Transverse colon (tissue), 4 donors: ENCODE results near the gene CFAP61. TPM values are rescaled to one million over a fixed set of nuclear protein-coding genes. Genes with fewer than 3 reads are reported as not detected.

Experiments used
- DNase-seq: peaks from one replicate; pipeline ENCODE4 v3.0.0-alpha.2; 2019
- H3K27ac ChIP-seq, 4 donors: fragments of 200-600 bp; sonication (generic); 2 replicates each; pipeline ENCODE4 v1.5.1; 2016 to 2018; ENCODE audit warnings: inconsistent platforms in 4 of 4
- H3K27me3 ChIP-seq: fragments of 200-600 bp; sonication (generic); 2 replicates; pipeline ENCODE4 v1.5.1; 2017; ENCODE audit warnings: inconsistent platforms
- H3K36me3 ChIP-seq, 4 donors: fragments of 200-600 bp; sonication (generic); 2 replicates each; pipeline ENCODE4 v1.5.1; 2017 to 2019; ENCODE audit warnings: inconsistent platforms in 4 of 4
- H3K4me1 ChIP-seq, 4 donors: fragments of 200-600 bp; sonication (generic); 2 replicates each; pipeline ENCODE4 v1.5.1; 2017 to 2020; ENCODE audit warnings: inconsistent platforms in 4 of 4
- H3K4me3 ChIP-seq, 4 donors: fragments of 200-600 bp; sonication (generic); 1 replicate in 1 of 4; 2 replicates in 3 of 4; pipeline versions ENCODE4 v1.5.1 to v1.6.1; 2017 to 2019; ENCODE audit warnings: inconsistent platforms in 4 of 4
- H3K9me3 ChIP-seq, 2 donors: fragments of 200-600 bp; sonication (generic); 2 replicates each; pipeline ENCODE4 v1.5.1; 2017 to 2019; ENCODE audit warnings: inconsistent platforms in 2 of 2
- CTCF ChIP-seq, 5 experiments: fragments of 200-600 bp in 3 of 5; fragments of 450-650 bp in 2 of 5; sonication (generic) in 3 of 5; IDR thresholded peaks; 1 replicate in 2 of 5; 2 replicates in 3 of 5; pipeline ENCODE4 v1.5.1; 2016 to 2017; ENCODE audit warnings: antibody characterized with exemption in 5 of 5, inconsistent platforms in 3 of 5, mild to moderate bottlenecking in 2 of 5, moderate library complexity in 1 of 5
- EP300 ChIP-seq: sonication (generic); formaldehyde crosslinking; IDR thresholded peaks from one replicate; pipeline ENCODE4 v1.6.1; 2017; ENCODE audit warnings: antibody characterized with exemption, low read depth
- POLR2A ChIP-seq: fragments of 450-650 bp; IDR thresholded peaks from one replicate; pipeline ENCODE4 v1.6.1; 2016; ENCODE audit warnings: antibody characterized with exemption, mild to moderate bottlenecking, moderate library complexity
- POLR2AphosphoS5 ChIP-seq, 3 donors: sonication (generic); formaldehyde crosslinking; IDR thresholded peaks; one replicate each; pipeline ENCODE4 v1.6.1; 2016; ENCODE audit warnings: antibody characterized with exemption in 3 of 3
- WGBS, 2 donors: methylation state at CpG; one replicate each; pipeline ENCODE4 v1.1.5; 2018; ENCODE audit warnings: low coverage in 1 of 2; 5-methylcytosine and 5-hydroxymethylcytosine counted together
- in situ Hi-C, 4 donors: fragments of 200-750 bp; cut with MboI; loops; one replicate each; pipeline versions ENCODE4 v1.15.0 to v1.15.1; 2017; ENCODE audit warnings: low sequenced_read_pairs in 3 of 4, low pct_ligation_motif_present in 1 of 4, low pct_unique_long_range_greater_than_20kb in 1 of 4
- intact Hi-C: fragments of 100-400 bp; cut with DNase I; formaldehyde crosslinking; loops from one replicate; pipeline ENCODE4 v1.15.1; 2023; ENCODE audit warnings: low total_unique reads
- total RNA-seq, 4 donors: library from RNA; depleted of rRNA; stranded (reverse); fragments of >200 nt; gene quantifications; one replicate each; pipeline ENCODE4 v1.1.0, GENCODE V29; 2016

CFAP61 gene
- total RNA-seq, 4 donors from 2014 or later: 0.27 TPM; not detected in 3

GRCh38 chr20:20219016-20219415, 166.7 kb downstream of the CFAP61 start:
- H3K9me3 ChIP-seq: no peaks in the 10 kb centered on the region
- H3K4me1 ChIP-seq: no peaks in the 10 kb centered on the region
- DNase-seq: no peak
- TF ChIP-seq POLR2AphosphoS5 (IDR thresholded peaks at IDR 0.05) (no peak), POLR2A (no peak), EP300 (no peak), CTCF (IDR thresholded peaks at IDR 0.05) (no peak)
- H3K27me3 ChIP-seq: peaks cover 10% of the 10 kb centered on the region
- in situ Hi-C loops: no loop called here
- H3K36me3 ChIP-seq: no peaks in the 10 kb centered on the region
- H3K4me3 ChIP-seq: no peak overlapping the region
- intact Hi-C loops: no loop called here
- H3K27ac ChIP-seq: no peak overlapping the region
- WGBS, 2 donors: 89 to 91% methylated on average over 2 of the region's 2 CpGs

GRCh38 chr20:20220134-20220533, 167.8 kb downstream of the CFAP61 start:
- H3K36me3 ChIP-seq: no peaks in the 10 kb centered on the region
- no peak overlapping the region for H3K4me3 ChIP-seq
- H3K27ac ChIP-seq: no peak overlapping the region
- TF ChIP-seq CTCF (IDR thresholded peaks at IDR 0.05) (no peak), EP300 (no peak), POLR2A (no peak), POLR2AphosphoS5 (IDR thresholded peaks at IDR 0.05) (no peak)
- DNase-seq: no peak
- H3K4me1 ChIP-seq: no peaks in the 10 kb centered on the region
- WGBS, 2 donors: 60 to 82% methylated on average over 1 to 5 of the region's 5 CpGs
- intact Hi-C loops (no loop called here), in situ Hi-C loops (no loop called here)
- no peaks in the 10 kb centered on the region for H3K9me3 ChIP-seq
- H3K27me3 ChIP-seq: peaks cover 5% of the 10 kb centered on the region

GRCh38 chr20:20223981-20224380, 171.6 kb downstream of the CFAP61 start:
- TF ChIP-seq POLR2A (no peak), CTCF (IDR thresholded peaks at IDR 0.05) (no peak), EP300 (no peak), POLR2AphosphoS5 (IDR thresholded peaks at IDR 0.05) (no peak)
- Histone ChIP-seq H3K36me3 (no peaks in the 10 kb centered on the region), H3K27ac (no peak overlapping the region), H3K4me3 (no peak overlapping the region), H3K4me1 (no peaks in the 10 kb centered on the region), H3K27me3 (peaks cover 5% of the 10 kb centered on the region), H3K9me3 (no peaks in the 10 kb centered on the region)
- in situ Hi-C loops: no loop called here
- no peak for DNase-seq
- 86 to 87% methylated on average over 5 of the region's 5 CpGs for WGBS, 2 donors
- intact Hi-C loops: no loop called here

- H3K9me3 ChIP-seq: no peaks in the 10 kb centered on the region
- peaks cover 5% of the 10 kb centered on the region for H3K27me3 ChIP-seq
- no peak overlapping the region for H3K4me3 ChIP-seq
- WGBS, 2 donors: 65 to 67% methylated on average over 1 of the region's 1 CpG
- DNase-seq: no peak
- intact Hi-C loops (no loop called here), in situ Hi-C loops (loop anchor here in 1 of 4 donors (25.0 kb wide), 1 partner anchor 138 kb away; no protein-coding TSS in a partner anchor)
- TF ChIP-seq EP300 (no peak), POLR2AphosphoS5 (IDR thresholded peaks at IDR 0.05) (no peak), CTCF (IDR thresholded peaks at IDR 0.05) (no peak), POLR2A (no peak)
- H3K4me1 ChIP-seq: no peaks in the 10 kb centered on the region
- H3K36me3 ChIP-seq: no peaks in the 10 kb centered on the region
- H3K27ac ChIP-seq: no peak overlapping the region
These were observed 172.5 kb downstream of the CFAP61 start for GRCh38 chr20:20224806-20225205.
